HCT116 (cell line): ENCODE measurements around the gene PURB.

ENCODE experiments used
- ELF1 ChIP-seq: IDR thresholded peaks from 2 replicates; pipeline ENCODE4 v1.6.1; 2012; ENCODE audit warnings: low read depth, borderline replicate concordance
- EZH2 ChIP-seq: fragments of 200-600 bp; sonication (generic); IDR thresholded peaks from 2 replicates; pipeline ENCODE4 v1.6.1; 2017; ENCODE audit warnings: antibody characterized with exemption, mixed run types
- EZH2phosphoT487 ChIP-seq: fragments of 200-600 bp; IDR thresholded peaks from 2 replicates; pipeline ENCODE4 v1.6.1; 2018; ENCODE audit warnings: antibody characterized with exemption, borderline replicate concordance
- JUND ChIP-seq: IDR thresholded peaks from 2 replicates; pipeline ENCODE4 v1.6.1; 2012
- POLR2A ChIP-seq: IDR thresholded peaks from 2 replicates; pipeline ENCODE4 v1.7.0; 2011; ENCODE audit warnings: borderline replicate concordance; ENCODE audit not compliant: insufficient read depth, insufficient read length; ENCODE audit errors: extremely low read depth
- POLR2AphosphoS5 ChIP-seq: IDR thresholded peaks from 2 replicates; pipeline ENCODE4 v1.6.1; 2011; ENCODE audit warnings: mild to moderate bottlenecking, low read depth, low read length, moderate library complexity
- RAD21 ChIP-seq: IDR thresholded peaks from 2 replicates; pipeline ENCODE4 v1.6.1; 2012; ENCODE audit warnings: low read depth, mild to moderate bottlenecking
- SP1 ChIP-seq: IDR thresholded peaks from 2 replicates; pipeline ENCODE4 v1.6.1; 2012; ENCODE audit warnings: low read depth
- ZNF274 ChIP-seq: fragments of 200-500 bp; sonication (Bioruptor generic); IDR thresholded peaks from 2 replicates; pipeline ENCODE4 v1.6.1; 2014; ENCODE audit warnings: mild to moderate bottlenecking, low read depth, low read length, inconsistent platforms
- TF ChIP-seq, protein P1 (sequence below): IDR thresholded peaks from 2 replicates; pipeline ENCODE4 v1.6.1; 2012; ENCODE audit warnings: low read depth
- TF ChIP-seq, protein P2 (sequence below), 3 experiments: fragments of 200-600 bp in 1 of 3; sonication (generic) in 1 of 3; IDR thresholded peaks in 2 of 3; conservative IDR thresholded peaks in 1 of 3; 2 replicates each; pipeline ENCODE4 v1.5.1; 2012 to 2017; ENCODE audit warnings: low read depth in 2 of 3, low read length in 2 of 3, antibody characterized with exemption in 1 of 3, borderline replicate concordance in 1 of 3, control low read depth in 1 of 3, mild to moderate bottlenecking in 1 of 3, mixed read lengths in 1 of 3, mixed run types in 1 of 3, moderate library complexity in 1 of 3; ENCODE audit not compliant: insufficient read depth in 1 of 3
- TF ChIP-seq, protein P3 (sequence below): IDR thresholded peaks from 2 replicates; pipeline ENCODE4 v1.6.1; 2012
- TF ChIP-seq, protein P4 (sequence below): IDR thresholded peaks from 2 replicates; pipeline ENCODE4 v1.6.1; 2012

DNA sequence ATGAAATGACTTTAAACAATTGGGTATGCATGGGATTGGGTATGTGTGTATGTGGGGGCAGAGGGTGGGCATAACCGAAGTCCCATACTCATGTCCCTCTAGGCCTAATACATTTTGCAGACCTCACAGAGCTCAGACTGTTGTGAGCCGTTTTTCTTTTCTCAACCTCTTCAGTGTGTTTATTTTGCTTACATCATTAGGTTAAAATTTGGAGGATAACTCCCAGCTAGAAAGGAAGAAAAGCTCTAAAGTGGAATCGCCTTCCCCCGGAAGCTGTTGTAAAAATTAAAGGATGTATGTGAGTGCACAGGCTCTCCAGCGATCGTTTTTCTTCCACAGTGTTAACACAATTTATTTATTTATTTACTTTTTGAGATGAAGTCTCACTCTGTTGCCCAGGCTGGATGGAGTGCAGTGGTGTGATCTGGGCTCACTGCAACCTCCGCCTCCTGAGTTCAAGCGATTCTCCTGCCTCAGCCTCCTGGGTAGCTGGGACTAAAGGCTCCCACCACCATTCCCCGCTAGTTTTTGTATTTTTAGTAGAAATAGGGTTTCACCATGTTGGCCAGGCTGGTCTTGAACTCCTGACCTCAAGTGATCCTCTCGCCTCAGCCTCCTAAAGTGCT is 36.0 kb downstream of the PURB start:
- 0 out of 2 replicates have a peak, but pooled peaks have one; percentile 25 for TF ChIP-seq POLR2AphosphoS5
- TF ChIP-seq, protein P1, sequence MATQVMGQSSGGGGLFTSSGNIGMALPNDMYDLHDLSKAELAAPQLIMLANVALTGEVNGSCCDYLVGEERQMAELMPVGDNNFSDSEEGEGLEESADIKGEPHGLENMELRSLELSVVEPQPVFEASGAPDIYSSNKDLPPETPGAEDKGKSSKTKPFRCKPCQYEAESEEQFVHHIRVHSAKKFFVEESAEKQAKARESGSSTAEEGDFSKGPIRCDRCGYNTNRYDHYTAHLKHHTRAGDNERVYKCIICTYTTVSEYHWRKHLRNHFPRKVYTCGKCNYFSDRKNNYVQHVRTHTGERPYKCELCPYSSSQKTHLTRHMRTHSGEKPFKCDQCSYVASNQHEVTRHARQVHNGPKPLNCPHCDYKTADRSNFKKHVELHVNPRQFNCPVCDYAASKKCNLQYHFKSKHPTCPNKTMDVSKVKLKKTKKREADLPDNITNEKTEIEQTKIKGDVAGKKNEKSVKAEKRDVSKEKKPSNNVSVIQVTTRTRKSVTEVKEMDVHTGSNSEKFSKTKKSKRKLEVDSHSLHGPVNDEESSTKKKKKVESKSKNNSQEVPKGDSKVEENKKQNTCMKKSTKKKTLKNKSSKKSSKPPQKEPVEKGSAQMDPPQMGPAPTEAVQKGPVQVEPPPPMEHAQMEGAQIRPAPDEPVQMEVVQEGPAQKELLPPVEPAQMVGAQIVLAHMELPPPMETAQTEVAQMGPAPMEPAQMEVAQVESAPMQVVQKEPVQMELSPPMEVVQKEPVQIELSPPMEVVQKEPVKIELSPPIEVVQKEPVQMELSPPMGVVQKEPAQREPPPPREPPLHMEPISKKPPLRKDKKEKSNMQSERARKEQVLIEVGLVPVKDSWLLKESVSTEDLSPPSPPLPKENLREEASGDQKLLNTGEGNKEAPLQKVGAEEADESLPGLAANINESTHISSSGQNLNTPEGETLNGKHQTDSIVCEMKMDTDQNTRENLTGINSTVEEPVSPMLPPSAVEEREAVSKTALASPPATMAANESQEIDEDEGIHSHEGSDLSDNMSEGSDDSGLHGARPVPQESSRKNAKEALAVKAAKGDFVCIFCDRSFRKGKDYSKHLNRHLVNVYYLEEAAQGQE = no peak
- TF ChIP-seq RAD21 = no peak
- TF ChIP-seq, protein P2, sequence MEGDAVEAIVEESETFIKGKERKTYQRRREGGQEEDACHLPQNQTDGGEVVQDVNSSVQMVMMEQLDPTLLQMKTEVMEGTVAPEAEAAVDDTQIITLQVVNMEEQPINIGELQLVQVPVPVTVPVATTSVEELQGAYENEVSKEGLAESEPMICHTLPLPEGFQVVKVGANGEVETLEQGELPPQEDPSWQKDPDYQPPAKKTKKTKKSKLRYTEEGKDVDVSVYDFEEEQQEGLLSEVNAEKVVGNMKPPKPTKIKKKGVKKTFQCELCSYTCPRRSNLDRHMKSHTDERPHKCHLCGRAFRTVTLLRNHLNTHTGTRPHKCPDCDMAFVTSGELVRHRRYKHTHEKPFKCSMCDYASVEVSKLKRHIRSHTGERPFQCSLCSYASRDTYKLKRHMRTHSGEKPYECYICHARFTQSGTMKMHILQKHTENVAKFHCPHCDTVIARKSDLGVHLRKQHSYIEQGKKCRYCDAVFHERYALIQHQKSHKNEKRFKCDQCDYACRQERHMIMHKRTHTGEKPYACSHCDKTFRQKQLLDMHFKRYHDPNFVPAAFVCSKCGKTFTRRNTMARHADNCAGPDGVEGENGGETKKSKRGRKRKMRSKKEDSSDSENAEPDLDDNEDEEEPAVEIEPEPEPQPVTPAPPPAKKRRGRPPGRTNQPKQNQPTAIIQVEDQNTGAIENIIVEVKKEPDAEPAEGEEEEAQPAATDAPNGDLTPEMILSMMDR (IDR thresholded peaks at IDR 0.05 in 2 of 3, conservative IDR thresholded peaks at IDR 0.05 in 1 of 3; ENCODE audit: borderline replicate concordance in 1 of 3, insufficient read depth in 1 of 3, low read depth in 2 of 3, low read length in 2 of 3) = no peak
- no peak for TF ChIP-seq EZH2phosphoT487
- TF ChIP-seq, protein P3, sequence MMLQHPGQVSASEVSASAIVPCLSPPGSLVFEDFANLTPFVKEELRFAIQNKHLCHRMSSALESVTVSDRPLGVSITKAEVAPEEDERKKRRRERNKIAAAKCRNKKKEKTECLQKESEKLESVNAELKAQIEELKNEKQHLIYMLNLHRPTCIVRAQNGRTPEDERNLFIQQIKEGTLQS = no peak
- no peak for TF ChIP-seq EZH2
- no peak for TF ChIP-seq ZNF274
- TF ChIP-seq, protein P4, sequence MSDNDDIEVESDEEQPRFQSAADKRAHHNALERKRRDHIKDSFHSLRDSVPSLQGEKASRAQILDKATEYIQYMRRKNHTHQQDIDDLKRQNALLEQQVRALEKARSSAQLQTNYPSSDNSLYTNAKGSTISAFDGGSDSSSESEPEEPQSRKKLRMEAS = no peak
- no peak for TF ChIP-seq POLR2A
- no peak for TF ChIP-seq JUND
- no peak for TF ChIP-seq ELF1
- TF ChIP-seq SP1 = no peak
